ENCODE measurements around the gene SRP14.

DNA sequence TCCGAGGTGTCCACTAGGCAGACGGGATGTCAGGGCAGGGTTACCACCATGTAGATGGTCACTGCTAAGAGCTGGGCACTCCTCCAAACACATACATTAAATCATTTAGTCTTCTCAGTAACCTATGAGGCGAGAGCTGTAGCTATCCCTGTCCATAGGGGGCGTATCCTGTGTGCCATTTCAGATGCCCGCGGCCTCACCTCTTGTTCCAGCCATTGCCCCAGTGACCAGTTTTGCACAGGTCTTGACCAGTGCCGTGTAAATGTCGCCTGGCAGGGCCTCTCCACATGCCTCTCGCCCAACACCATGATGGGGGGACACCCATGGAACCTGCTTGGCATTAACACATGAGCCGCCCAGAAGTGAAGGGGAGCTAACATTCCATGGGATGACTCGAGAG lies 20.8 kb upstream of the SRP14 start:
- 0 out of 6 replicates have a peak, but pooled peaks of 1 of the 3 experiments have one; percentile 7 for TF ChIP-seq CTCF (IDR thresholded peaks at IDR 0.05 in 2 of 3, conservative IDR thresholded peaks at IDR 0.05 in 1 of 3; ENCODE audit: borderline replicate concordance in 1 of 3, insufficient read depth in 1 of 3, low read depth in 2 of 3, low read length in 2 of 3)
- TF ChIP-seq POLR2A (IDR thresholded peaks at IDR 0.05; ENCODE audit: borderline replicate concordance, extremely low read depth, insufficient read depth, insufficient read length) = no peak
- no peak for TF ChIP-seq EGR1 (IDR thresholded peaks at IDR 0.05; ENCODE audit: low read depth)
- no peak for TF ChIP-seq EZH2 (IDR thresholded peaks at IDR 0.05)
- TF ChIP-seq POLR2AphosphoS5 (IDR thresholded peaks at IDR 0.05; ENCODE audit: low read depth, low read length) = no peak
